ENCODE data around the gene FN1.

DNA sequence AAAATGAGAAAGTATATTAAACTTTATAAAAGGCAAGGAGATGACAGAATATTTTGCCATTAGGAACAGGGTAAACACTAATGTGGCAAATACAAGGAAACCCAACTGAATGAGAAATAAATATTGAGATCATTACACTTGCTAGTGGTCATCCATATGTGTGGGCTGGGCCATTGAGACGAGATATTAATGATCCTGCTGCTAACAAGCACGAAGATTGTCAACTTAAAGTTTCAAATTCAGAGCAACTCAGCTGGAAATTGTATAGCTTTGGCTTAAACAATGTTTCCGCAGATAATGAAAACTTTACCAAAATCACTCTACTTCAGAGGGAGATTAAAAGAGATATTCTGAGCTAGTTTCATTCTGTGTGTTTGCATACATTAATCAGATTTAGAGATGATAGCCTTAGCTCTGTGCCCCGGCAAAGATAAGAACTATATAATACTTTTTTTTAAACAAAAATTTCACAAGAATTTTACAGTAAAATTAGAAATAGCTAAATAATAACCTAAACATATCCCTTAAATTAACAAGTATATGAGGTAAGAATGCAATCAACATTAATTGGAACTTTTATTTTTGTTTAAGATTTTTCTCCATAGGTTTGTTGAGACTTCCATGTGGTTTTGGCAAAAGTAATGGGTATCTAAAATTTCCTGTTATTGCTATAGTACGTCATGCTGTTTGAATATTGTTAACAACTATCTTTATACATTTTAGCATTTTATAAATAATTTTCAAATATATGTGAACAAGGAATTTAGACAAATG lies 40.0 kb downstream of the FN1 start:
- TF ChIP-seq, protein P1, sequence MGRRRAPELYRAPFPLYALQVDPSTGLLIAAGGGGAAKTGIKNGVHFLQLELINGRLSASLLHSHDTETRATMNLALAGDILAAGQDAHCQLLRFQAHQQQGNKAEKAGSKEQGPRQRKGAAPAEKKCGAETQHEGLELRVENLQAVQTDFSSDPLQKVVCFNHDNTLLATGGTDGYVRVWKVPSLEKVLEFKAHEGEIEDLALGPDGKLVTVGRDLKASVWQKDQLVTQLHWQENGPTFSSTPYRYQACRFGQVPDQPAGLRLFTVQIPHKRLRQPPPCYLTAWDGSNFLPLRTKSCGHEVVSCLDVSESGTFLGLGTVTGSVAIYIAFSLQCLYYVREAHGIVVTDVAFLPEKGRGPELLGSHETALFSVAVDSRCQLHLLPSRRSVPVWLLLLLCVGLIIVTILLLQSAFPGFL (CRISPR knock-in tag; IDR thresholded peaks at IDR 0.05; ENCODE audit: borderline replicate concordance) = no peak
- TF ChIP-seq, protein P2, sequence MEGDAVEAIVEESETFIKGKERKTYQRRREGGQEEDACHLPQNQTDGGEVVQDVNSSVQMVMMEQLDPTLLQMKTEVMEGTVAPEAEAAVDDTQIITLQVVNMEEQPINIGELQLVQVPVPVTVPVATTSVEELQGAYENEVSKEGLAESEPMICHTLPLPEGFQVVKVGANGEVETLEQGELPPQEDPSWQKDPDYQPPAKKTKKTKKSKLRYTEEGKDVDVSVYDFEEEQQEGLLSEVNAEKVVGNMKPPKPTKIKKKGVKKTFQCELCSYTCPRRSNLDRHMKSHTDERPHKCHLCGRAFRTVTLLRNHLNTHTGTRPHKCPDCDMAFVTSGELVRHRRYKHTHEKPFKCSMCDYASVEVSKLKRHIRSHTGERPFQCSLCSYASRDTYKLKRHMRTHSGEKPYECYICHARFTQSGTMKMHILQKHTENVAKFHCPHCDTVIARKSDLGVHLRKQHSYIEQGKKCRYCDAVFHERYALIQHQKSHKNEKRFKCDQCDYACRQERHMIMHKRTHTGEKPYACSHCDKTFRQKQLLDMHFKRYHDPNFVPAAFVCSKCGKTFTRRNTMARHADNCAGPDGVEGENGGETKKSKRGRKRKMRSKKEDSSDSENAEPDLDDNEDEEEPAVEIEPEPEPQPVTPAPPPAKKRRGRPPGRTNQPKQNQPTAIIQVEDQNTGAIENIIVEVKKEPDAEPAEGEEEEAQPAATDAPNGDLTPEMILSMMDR (IDR thresholded peaks at IDR 0.05) = no peak
- TF ChIP-seq, protein P3, sequence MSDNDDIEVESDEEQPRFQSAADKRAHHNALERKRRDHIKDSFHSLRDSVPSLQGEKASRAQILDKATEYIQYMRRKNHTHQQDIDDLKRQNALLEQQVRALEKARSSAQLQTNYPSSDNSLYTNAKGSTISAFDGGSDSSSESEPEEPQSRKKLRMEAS (CRISPR knock-in tag; IDR thresholded peaks at IDR 0.05) = no peak
- no peak for TF ChIP-seq IRF2 (CRISPR knock-in tag; IDR thresholded peaks at IDR 0.05; ENCODE audit: borderline replicate concordance, low read depth)

Measured in WTC11 (cell line).